NCI-H524 (cell line): Measurements from ENCODE around the gene TARDBP.
"Not testable (repeated sequence)": the region's sequence is repeated elsewhere in the genome, so short reads cannot be mapped to it uniquely, and the experiment has no call there.

Experiments
- DNase-seq, 2 experiments: peaks; one replicate each; lab custom pipeline; 2025; lab: John Stamatoyannopoulos, UW

Gene TARDBP

GRCh38 chr1:11012260-11013159 lies at the start of gene TARDBP:
TSS of gene TARDBP (plus strand) at chr1:11012654. CDS start at chr1:11013728, 1,074 bp downstream.
- DNase-seq = peak; percentile 74 to 84

- DNase-seq = no peak
Observed at GRCh38 chr1:10965546-10966226, 46.8 kb upstream of the TARDBP start.

GRCh38 chr1:10967090-10967489 lies 45.4 kb upstream of the TARDBP start:
- no peak for DNase-seq

- DNase-seq = no peak
Observed at GRCh38 chr1:10968411-10968826, 44.0 kb upstream of the TARDBP start.

- peak in 1 of 2 experiments; percentile 51 for DNase-seq
Observed at GRCh38 chr1:10969267-10969970, 43.0 kb upstream of the TARDBP start.

- no peak for DNase-seq
Observed at GRCh38 chr1:10969971-10970332, 42.5 kb upstream of the TARDBP start.

GRCh38 chr1:10973552-10973951 lies 38.9 kb upstream of the TARDBP start:
- DNase-seq = no peak

- DNase-seq = no peak
Observed at GRCh38 chr1:10973956-10974881, 38.2 kb upstream of the TARDBP start.

GRCh38 chr1:10975567-10976326 lies 36.7 kb upstream of the TARDBP start:
- no peak for DNase-seq

- no peak for DNase-seq
Observed at GRCh38 chr1:10978719-10979118, 33.7 kb upstream of the TARDBP start.

GRCh38 chr1:10979483-10979920 lies 33.0 kb upstream of the TARDBP start:
- DNase-seq = no peak

GRCh38 chr1:10980094-10980577 lies 32.3 kb upstream of the TARDBP start:
- DNase-seq = no peak

GRCh38 chr1:10980841-10981727 lies 31.4 kb upstream of the TARDBP start:
- DNase-seq = no peak

GRCh38 chr1:10986525-10986890 lies 25.9 kb upstream of the TARDBP start:
- DNase-seq = no peak

GRCh38 chr1:10987840-10988417 lies 24.5 kb upstream of the TARDBP start:
- no peak for DNase-seq

GRCh38 chr1:10989095-10989494 lies 23.4 kb upstream of the TARDBP start:
- no peak for DNase-seq

GRCh38 chr1:10989920-10990516 lies 22.4 kb upstream of the TARDBP start:
- not testable (repeated sequence) for DNase-seq

GRCh38 chr1:10990828-10991227 lies 21.6 kb upstream of the TARDBP start:
- no peak for DNase-seq

- DNase-seq = not testable (repeated sequence)
Observed at GRCh38 chr1:10992004-10992403, 20.4 kb upstream of the TARDBP start.
